ENCODE measurements around the gene SIX5.

SIX5 gene

GRCh38 chr19:45766296-45766868 is 2.7 kb downstream of the SIX5 start:
- TF ChIP-seq GLIS2 (tag by site-specific recombination; IDR thresholded peaks at IDR 0.05) (peak; percentile 72), ZBTB11 (tag by site-specific recombination; conservative IDR thresholded peaks at IDR 0.05; ENCODE audit: low read depth) (no peak)
- no peak overlapping the region for H3K27ac ChIP-seq (ENCODE audit: extremely low read depth, low read depth, low read length)

GRCh38 chr19:45765702-45766295 is 3.3 kb downstream of the SIX5 start:
- Histone ChIP-seq H3K4me1 (ENCODE audit: control insufficient read depth, insufficient read depth, low read length) (peaks cover 19% of the 10 kb centered on the region), H3K27ac (ENCODE audit: extremely low read depth, low read depth, low read length) (no peak overlapping the region), H3K4me3 (ENCODE audit: low read depth, low read length) (no peak overlapping the region), H3K9me3 (ENCODE audit: control insufficient read depth, insufficient read depth, low read depth, low read length) (no peaks in the 10 kb centered on the region), H3K36me3 (ENCODE audit: control insufficient read depth in 2 of 2, insufficient read depth in 1 of 2, low read length in 2 of 2) (no peaks in the 10 kb centered on the region)
- POLR2A ChIA-PET = interaction anchor here (2.4 to 5.1 kb wide), 2 partner anchors 11 to 49 kb away, joined by 10 to 133 read pairs; no protein-coding TSS in a partner anchor
- CTCF ChIA-PET = no interaction called here
- no peak for TF ChIP-seq ZNF341 (tag by site-specific recombination; IDR thresholded peaks at IDR 0.05; ENCODE audit: low read depth)
- no peak for TF ChIP-seq ZNF37A (tag by site-specific recombination; IDR thresholded peaks at IDR 0.05)
- TF ChIP-seq ZNF544 (tag by site-specific recombination; IDR thresholded peaks at IDR 0.05) = no peak
- TF ChIP-seq KLF1 (tag by site-specific recombination; IDR thresholded peaks at IDR 0.05) = peak; percentile 57; the same call in 1 of the 2 replicates
- no peak for TF ChIP-seq ZNF114 (tag by site-specific recombination; IDR thresholded peaks at IDR 0.05)
- TF ChIP-seq ZFP37 (tag by site-specific recombination; IDR thresholded peaks at IDR 0.05) = no peak
- no peak for TF ChIP-seq ZNF785 (tag by site-specific recombination; IDR thresholded peaks at IDR 0.05)
- TF ChIP-seq ZNF366 (tag by site-specific recombination; conservative IDR thresholded peaks at IDR 0.05) = 0 out of 2 replicates have a peak, but pooled peaks have one; percentile 22
- TF ChIP-seq ZNF416 (tag by site-specific recombination; IDR thresholded peaks at IDR 0.05) = no peak
- peak; percentile 69 for TF ChIP-seq ZIC2 (tag by site-specific recombination; IDR thresholded peaks at IDR 0.05)
- TF ChIP-seq ZNF585B (tag by site-specific recombination; IDR thresholded peaks at IDR 0.05) = no peak
- peak; percentile 19; the same call in 1 of the 2 replicates for TF ChIP-seq ZNF398 (tag by site-specific recombination; IDR thresholded peaks at IDR 0.05)
- TF ChIP-seq ZNF571 (tag by site-specific recombination; IDR thresholded peaks at IDR 0.05) = no peak
- TF ChIP-seq SETDB1 (IDR thresholded peaks at IDR 0.05; ENCODE audit: insufficient read length, low read length) = no peak
- peak; percentile 63 for TF ChIP-seq PATZ1 (tag by site-specific recombination; IDR thresholded peaks at IDR 0.05)
- no peak for TF ChIP-seq KLF8 (tag by site-specific recombination; IDR thresholded peaks at IDR 0.05)
- peak; percentile 97 for TF ChIP-seq GLIS1 (tag by site-specific recombination; IDR thresholded peaks at IDR 0.05)
- no peak for TF ChIP-seq ZEB2 (tag by site-specific recombination; IDR thresholded peaks at IDR 0.05)
- TF ChIP-seq WT1 (tag by site-specific recombination; IDR thresholded peaks at IDR 0.05) = no peak
- no peak for TF ChIP-seq ZBTB44 (tag by site-specific recombination; IDR thresholded peaks at IDR 0.05)
- TF ChIP-seq ZNF600 (tag by site-specific recombination; IDR thresholded peaks at IDR 0.05) = 0 out of 2 replicates have a peak, but pooled peaks have one; percentile 15
- no peak for TF ChIP-seq ZSCAN18 (tag by site-specific recombination; IDR thresholded peaks at IDR 0.05)
- TF ChIP-seq GLIS2 (tag by site-specific recombination; IDR thresholded peaks at IDR 0.05) = peak; percentile 75

More at GRCh38 chr19:45766296-45766868, 2.7 kb downstream of the SIX5 start:
- no peak overlapping the region for H3K4me3 ChIP-seq (ENCODE audit: low read depth, low read length)
- peaks cover 25% of the 10 kb centered on the region for H3K4me1 ChIP-seq (ENCODE audit: control insufficient read depth, insufficient read depth, low read length)
- H3K36me3 ChIP-seq (ENCODE audit: control insufficient read depth in 2 of 2, insufficient read depth in 1 of 2, low read length in 2 of 2) = peaks cover 0 to 3% of the 10 kb centered on the region in 2 experiments; a peak in 2 of 3 replicates
- CTCF ChIA-PET = interaction anchor here (0.7 to 1.7 kb wide), 2 partner anchors 36 to 49 kb away, joined by 4 to 7 read pairs; no protein-coding TSS in a partner anchor
- POLR2A ChIA-PET = interaction anchor here (2.4 to 7.2 kb wide), 3 partner anchors 12 to 78 kb away, joined by 10 to 133 read pairs (median 111); partner anchors contain the start of genes QPCTL and SNRPD2
- H3K9me3 ChIP-seq (ENCODE audit: control insufficient read depth, insufficient read depth, low read depth, low read length) = no peaks in the 10 kb centered on the region
